ENCODE measurements around the gene RASSF3. TPM values are rescaled to one million over a fixed set of nuclear protein-coding genes. Genes with fewer than 3 reads are reported as not detected.

Gene RASSF3
- total and polyA plus RNA-seq, 2 of the 13 experiments (the other 11 are each of a cell fraction or from before 2014, with no cell fraction given): 15.5 to 16.0 TPM

GRCh38 chr12:64675795-64676194 is 65.5 kb downstream of the RASSF3 start:
- Histone ChIP-seq H3K9ac (ENCODE audit: insufficient read depth, low read depth, low read length) (no peak overlapping the region), H3K4me2 (ENCODE audit: low read depth, low read length) (no peak overlapping the region), H2AFZ (ENCODE audit: low read length) (no peak overlapping the region), H3K9me3 (ENCODE audit: low read length) (no peaks in the 10 kb centered on the region), H3K27ac (ENCODE audit: extremely low read length, insufficient read depth, low read length) (no peak overlapping the region), H3K4me3 (replicated peaks in 1 of 3; ENCODE audit: insufficient read depth in 1 of 3, low read depth in 2 of 3, low read length in 3 of 3) (no peak overlapping the region), H4K20me1 (ENCODE audit: insufficient read depth, low read length) (peaks cover 3% of the 10 kb centered on the region; the same call in 1 of the 2 replicates), H3K4me1 (ENCODE audit: insufficient read depth, low read length) (peaks cover 66% of the 10 kb centered on the region), H3K27me3 (ENCODE audit: control insufficient read depth in 1 of 2, insufficient read depth in 2 of 2, low read length in 2 of 2) (no peaks in the 10 kb centered on the region), H3K79me2 (ENCODE audit: insufficient read depth, low read length) (peaks cover 17% of the 10 kb centered on the region), H3K36me3 (replicated peaks in 1 of 2; ENCODE audit: control insufficient read depth in 1 of 2, insufficient read depth in 2 of 2, low read length in 2 of 2) (no peaks in the 10 kb centered on the region)
- ATAC-seq (no peak), FAIRE-seq (no peak), DNase-seq (ENCODE audit: low spot score) (no peak)
- ChIA-PET CTCF (ENCODE audit: low intra/inter-chr PET ratio, low total read pairs) (no interaction called here), POLR2A (no interaction called here)
- intact Hi-C loops (cut with micrococcal nuclease; ENCODE audit: unreplicated experiment) (no loop called here), in situ Hi-C loops (cut with HindIII; ENCODE audit: extremely low pct_ligation_motif_present, low pct_unique_long_range_greater_than_20kb) (no loop called here)
- 98% methylated on average over 3 of the region's 3 CpGs for WGBS (ENCODE audit: low lambda C conversion rate)
- BruUV-seq (replicated peaks): no TSS peak
- TF ChIP-seq EHMT2 (IDR thresholded peaks at IDR 0.05; ENCODE audit: borderline replicate concordance, low read depth, low read length) (no peak), KMT2A (CRISPR knock-in tag; IDR thresholded peaks at IDR 0.05) (no peak), JDP2 (CRISPR knock-in tag; IDR thresholded peaks at IDR 0.05; ENCODE audit: borderline replicate concordance) (no peak), PAXIP1 (CRISPR knock-in tag; conservative IDR thresholded peaks at IDR 0.05) (no peak), RBM39 (IDR thresholded peaks at IDR 0.05; ENCODE audit: low read depth, low read length, poor library complexity, severe bottlenecking) (no peak), PBX2 (CRISPR knock-in tag; IDR thresholded peaks at IDR 0.05) (no peak), ZNF383 (CRISPR knock-in tag; IDR thresholded peaks at IDR 0.05; ENCODE audit: borderline replicate concordance) (no peak), DPF2 (CRISPR knock-in tag; IDR thresholded peaks at IDR 0.05; ENCODE audit: borderline replicate concordance, low read depth) (no peak), ZNF800 (CRISPR knock-in tag; IDR thresholded peaks at IDR 0.05) (no peak), ETV6 (CRISPR knock-in tag; conservative IDR thresholded peaks at IDR 0.05) (no peak), ZNF710 (CRISPR knock-in tag; IDR thresholded peaks at IDR 0.05; ENCODE audit: borderline replicate concordance) (no peak), ZNF766 (CRISPR knock-in tag; IDR thresholded peaks at IDR 0.05; ENCODE audit: borderline replicate concordance) (no peak), ZNF816 (CRISPR knock-in tag; IDR thresholded peaks at IDR 0.05; ENCODE audit: borderline replicate concordance) (no peak), MXD3 (CRISPR knock-in tag; IDR thresholded peaks at IDR 0.05) (no peak), MED8 (CRISPR knock-in tag; IDR thresholded peaks at IDR 0.05; ENCODE audit: insufficient replicate concordance) (no peak), SSRP1 (CRISPR knock-in tag; IDR thresholded peaks at IDR 0.05) (no peak), BCL6 (CRISPR knock-in tag; IDR thresholded peaks at IDR 0.05) (no peak)

Data from HepG2 (cell line).